AG10803 (cell line): Measurements from ENCODE around the gene PDS5B.

Experiments
- DNase-seq: peaks from one replicate; pipeline ENCODE4 v3.0.0; 2010; ENCODE audit warnings: low read depth
- H3K4me3 ChIP-seq: 2 replicates; pipeline ENCODE4 v1.5.1; 2011; ENCODE audit warnings: mild to moderate bottlenecking, low read length, control low read depth
- CTCF ChIP-seq: conservative IDR thresholded peaks from 2 replicates; pipeline ENCODE4 v1.5.1; 2011; ENCODE audit warnings: mild to moderate bottlenecking, low read length, control low read depth, inconsistent platforms

Gene PDS5B

GRCh38 chr13:32734511-32734910 is 148.3 kb downstream of the PDS5B start:
- DNase-seq = peak; percentile 52
- no peak overlapping the region for H3K4me3 ChIP-seq
- TF ChIP-seq CTCF = no peak

DNA sequence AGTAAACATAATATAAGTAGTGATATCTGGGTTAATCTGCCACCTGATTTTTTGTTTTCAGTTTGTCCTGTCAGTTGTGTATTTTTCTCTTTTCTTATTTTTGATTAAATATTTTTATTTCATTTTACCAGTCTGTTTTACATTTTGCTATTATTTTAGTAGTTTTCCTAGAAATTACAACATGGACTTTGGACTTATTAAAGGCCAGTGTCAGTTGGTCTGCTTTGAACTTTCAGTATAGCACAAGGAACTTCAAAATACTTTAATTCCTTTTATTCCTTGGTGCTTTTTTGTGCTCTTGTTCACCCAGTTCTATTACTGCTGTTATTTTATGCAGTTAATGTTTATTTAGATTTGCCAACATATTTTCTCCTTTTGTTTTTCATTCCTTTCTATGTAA is 149.6 kb downstream of the PDS5B start:
- no peak for TF ChIP-seq CTCF
- H3K4me3 ChIP-seq = no peak overlapping the region
- no peak for DNase-seq

GRCh38 chr13:32736648-32737047 is 150.4 kb downstream of the PDS5B start:
- no peak overlapping the region; the same call in 1 of the 2 replicates for H3K4me3 ChIP-seq

GRCh38 chr13:32737111-32737571 is 150.9 kb downstream of the PDS5B start:
- no peak for TF ChIP-seq CTCF
- DNase-seq = peak; percentile 16
- H3K4me3 ChIP-seq = peak overlapping the region; percentile 51

More at GRCh38 chr13:32736648-32737047, 150.4 kb downstream of the PDS5B start:
- no peak for TF ChIP-seq CTCF
- no peak for DNase-seq

DNA sequence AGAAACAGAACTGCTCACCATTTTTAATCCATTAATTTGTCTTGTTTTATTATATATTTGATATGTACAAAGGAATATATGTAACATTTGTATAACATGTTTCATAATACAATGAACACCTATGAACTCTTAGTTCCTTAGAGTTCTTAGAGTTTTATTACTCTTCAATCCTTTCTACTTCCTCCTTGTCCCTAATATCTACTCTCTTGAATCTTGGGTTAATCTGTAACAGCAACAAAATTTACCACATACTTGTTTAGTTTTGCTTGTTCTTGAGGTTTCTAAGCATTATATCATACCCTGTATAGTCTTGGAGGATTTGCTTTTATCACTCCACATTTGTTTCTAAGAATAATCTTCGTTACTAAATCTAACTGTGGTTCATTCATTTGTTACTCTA is 151.4 kb downstream of the PDS5B start:
- DNase-seq = peak; percentile 9
- H3K4me3 ChIP-seq = peak overlapping the region; percentile 51
- TF ChIP-seq CTCF = no peak

GRCh38 chr13:32745509-32745908 is 159.3 kb downstream of the PDS5B start:
- no peak overlapping the region for H3K4me3 ChIP-seq
- no peak for DNase-seq
- TF ChIP-seq CTCF = no peak

- peak; percentile 45 for DNase-seq
- no peak for TF ChIP-seq CTCF
- H3K4me3 ChIP-seq = no peak overlapping the region
These were observed 160.2 kb downstream of the PDS5B start for GRCh38 chr13:32746474-32746873.
